H1 (cell line): Measurements from ENCODE around the gene INPPL1.

Experiments
- BRCA1 ChIP-seq: IDR thresholded peaks from 2 replicates; pipeline ENCODE4 v1.6.1; 2012; ENCODE audit warnings: low read depth, low read length, improper control_type of control experiment
- CTCF ChIP-seq, 3 experiments: IDR thresholded peaks; 1 replicate in 2 of 3; 2 replicates in 1 of 3; pipeline versions ENCODE4 v1.5.1 to v1.6.1; 2011; ENCODE audit warnings: low read length in 3 of 3, mild to moderate bottlenecking in 3 of 3, inconsistent platforms in 2 of 3, low read depth in 1 of 3, moderate library complexity in 1 of 3; ENCODE audit not compliant: insufficient read depth in 1 of 3; ENCODE audit errors: control extremely low read depth in 1 of 3
- MAFK ChIP-seq: IDR thresholded peaks from 2 replicates; pipeline ENCODE4 v1.6.1; 2012; ENCODE audit warnings: low read depth, mild to moderate bottlenecking, improper control_type of control experiment, low read length
- MAX ChIP-seq: IDR thresholded peaks from 2 replicates; pipeline ENCODE4 v1.6.1; 2012; ENCODE audit warnings: inconsistent platforms
- SIN3A ChIP-seq, 2 experiments: IDR thresholded peaks in 1 of 2; conservative IDR thresholded peaks in 1 of 2; 2 replicates each; pipeline ENCODE4 v1.6.1; 2011 to 2012; ENCODE audit warnings: low read length in 2 of 2, improper control_type of control experiment in 1 of 2, low read depth in 1 of 2, mild to moderate bottlenecking in 1 of 2
- YY1 ChIP-seq: IDR thresholded peaks from 2 replicates; pipeline ENCODE4 v1.6.1; 2011; ENCODE audit warnings: low read depth, mild to moderate bottlenecking, low read length

GRCh38 chr11:72224564-72225410 lies at the start of gene INPPL1:
- TF ChIP-seq CTCF (IDR thresholded peaks at IDR 0.05; ENCODE audit: control extremely low read depth in 1 of 3, insufficient read depth in 1 of 3, low read depth in 1 of 3, low read length in 3 of 3) = no peak
- peak in 1 of 2 experiments; percentile 44; a peak in 1 of 4 replicates for TF ChIP-seq SIN3A (conservative IDR thresholded peaks at IDR 0.05 in 1 of 2, IDR thresholded peaks at IDR 0.05 in 1 of 2; ENCODE audit: low read depth in 1 of 2, low read length in 2 of 2)
- no peak for TF ChIP-seq YY1
- TF ChIP-seq BRCA1 = no peak
- no peak for TF ChIP-seq MAFK
- TF ChIP-seq MAX = no peak; the same call in 1 of the 2 replicates
